OCI-M2 (cell line): ENCODE results near the gene KRTAP2-1.
"Not testable (repeated sequence)": the region's sequence is repeated elsewhere in the genome, so short reads cannot be mapped to it uniquely, and the experiment has no call there.

Source experiments
- DNase-seq: peaks from one replicate; lab custom pipeline; 2025; ENCODE audit not compliant: unreplicated experiment; lab: John Stamatoyannopoulos, UW

The KRTAP2-1 gene

DNA sequence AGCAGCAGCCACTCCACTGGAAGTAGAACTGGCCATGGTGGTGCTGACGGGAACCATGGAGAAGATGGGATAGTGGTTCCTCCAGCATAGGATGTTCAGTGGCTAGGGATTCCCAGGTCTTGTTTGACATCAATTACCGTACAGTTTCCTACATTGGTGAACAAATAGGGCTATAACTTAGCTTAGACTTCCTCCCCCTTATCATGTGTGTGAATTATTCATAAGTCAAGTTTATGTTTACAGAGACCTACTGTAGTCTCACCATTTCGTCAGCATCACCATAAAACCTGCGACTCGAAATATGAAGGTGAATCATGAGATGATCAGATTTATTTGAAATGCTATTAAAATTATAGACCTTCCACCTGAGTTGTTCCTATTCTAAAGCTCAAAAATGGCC is 11.6 kb upstream of the KRTAP2-1 start:
- DNase-seq: no peak

DNA sequence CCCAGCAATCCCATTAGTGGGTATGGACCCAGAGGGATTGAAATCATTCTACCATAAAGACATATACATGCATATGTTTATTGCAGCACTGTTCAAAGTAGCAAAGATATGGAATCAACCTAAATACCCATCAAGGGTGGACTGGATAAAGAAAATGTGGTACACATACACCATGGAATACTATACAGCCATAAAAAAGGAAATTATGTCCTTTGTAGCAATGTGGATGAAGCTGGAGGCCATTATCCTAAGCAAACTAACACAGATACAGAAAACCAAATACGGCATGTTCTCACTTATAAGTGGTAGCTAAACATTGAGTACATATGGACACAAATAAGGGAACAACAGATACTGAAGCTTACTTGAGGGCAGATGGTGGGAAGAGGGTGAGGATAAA is 10.4 kb upstream of the KRTAP2-1 start:
- no peak for DNase-seq

DNA sequence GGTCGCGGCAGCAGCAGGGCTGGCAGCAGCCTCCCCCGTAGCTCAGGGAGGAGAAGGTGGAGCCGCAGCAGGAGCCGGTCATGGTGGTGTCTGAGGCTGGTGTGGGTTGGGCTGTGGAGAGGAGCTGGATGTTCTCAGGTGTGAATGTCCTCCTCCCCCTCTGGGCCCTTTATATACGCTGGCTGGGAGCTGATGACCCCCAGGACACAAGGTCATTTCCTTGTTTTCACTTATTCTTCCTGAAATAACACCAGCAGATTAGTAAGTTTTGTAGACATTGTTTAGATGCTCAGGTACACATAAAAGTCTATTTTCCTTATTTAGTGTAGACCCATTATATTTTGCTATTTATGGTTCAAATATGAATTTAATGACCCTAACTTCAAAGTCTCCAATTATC is 8.0 kb upstream of the KRTAP2-1 start, which contains the start of gene KRTAP2-2:
TSS of gene KRTAP2-2 (minus strand) at position 101 of the 400 bp plus-strand sequence. CDS start at position 82, 19 bp downstream.
- not testable (repeated sequence) for DNase-seq

DNA sequence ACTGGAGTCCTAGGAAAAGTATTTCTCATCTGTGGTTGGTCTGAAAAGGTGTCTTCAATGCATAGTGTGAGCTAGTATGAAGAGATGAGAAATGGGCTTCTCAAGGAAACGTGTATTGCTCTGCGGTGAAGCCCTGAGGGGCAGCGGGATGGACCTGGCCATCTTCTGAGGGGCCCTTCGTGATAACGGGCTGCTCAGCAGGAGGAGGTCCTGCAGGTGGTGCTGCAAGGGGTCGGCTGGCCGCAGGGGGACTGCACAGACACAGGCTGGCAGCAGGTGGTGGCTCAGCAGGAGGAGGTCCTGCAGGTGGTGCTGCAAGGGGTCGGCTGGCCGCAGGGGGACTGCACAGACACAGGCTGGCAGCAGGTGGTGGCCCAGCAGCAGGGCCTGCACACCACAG is 7.4 kb upstream of the KRTAP2-1 start:
- not testable (repeated sequence) for DNase-seq

DNA sequence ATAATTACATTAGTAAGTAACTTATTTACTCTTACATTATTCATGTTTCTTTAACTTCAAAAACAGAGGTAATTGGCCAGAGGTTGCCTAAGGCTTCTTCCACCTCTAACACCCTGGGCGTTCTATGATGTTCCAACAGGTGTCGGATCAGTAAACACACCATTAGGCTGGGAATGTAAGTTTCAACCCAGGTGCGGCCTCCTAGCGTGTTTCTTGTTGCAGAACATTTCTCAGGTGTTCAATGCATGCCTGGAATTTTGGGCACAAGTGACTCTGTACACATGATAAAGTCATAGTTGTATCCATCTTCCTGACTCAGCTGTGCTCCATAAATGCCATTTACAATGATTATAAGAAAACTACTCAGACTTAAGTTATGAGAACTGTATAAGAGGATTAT is 6.9 kb upstream of the KRTAP2-1 start:
- DNase-seq: no peak

DNA sequence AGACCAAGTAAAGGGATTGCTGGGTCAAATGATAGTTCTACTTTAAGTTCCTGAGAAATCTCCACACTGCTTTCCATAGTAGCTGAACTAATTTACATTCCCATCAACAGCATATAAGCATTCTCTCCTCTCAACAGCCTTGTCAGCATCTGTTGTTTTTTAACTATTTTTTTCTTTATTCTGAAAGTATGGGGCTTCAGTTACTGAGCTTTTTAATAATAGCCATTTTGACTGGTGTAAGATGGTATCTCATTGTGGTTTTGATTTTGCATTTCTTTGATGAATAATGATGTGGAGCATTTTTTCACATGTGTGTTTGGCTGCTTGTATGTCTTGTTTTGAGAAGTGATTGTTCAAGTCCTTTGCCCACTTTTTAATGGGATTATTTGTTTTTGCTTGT is 5.5 kb upstream of the KRTAP2-1 start:
- no peak for DNase-seq

DNA sequence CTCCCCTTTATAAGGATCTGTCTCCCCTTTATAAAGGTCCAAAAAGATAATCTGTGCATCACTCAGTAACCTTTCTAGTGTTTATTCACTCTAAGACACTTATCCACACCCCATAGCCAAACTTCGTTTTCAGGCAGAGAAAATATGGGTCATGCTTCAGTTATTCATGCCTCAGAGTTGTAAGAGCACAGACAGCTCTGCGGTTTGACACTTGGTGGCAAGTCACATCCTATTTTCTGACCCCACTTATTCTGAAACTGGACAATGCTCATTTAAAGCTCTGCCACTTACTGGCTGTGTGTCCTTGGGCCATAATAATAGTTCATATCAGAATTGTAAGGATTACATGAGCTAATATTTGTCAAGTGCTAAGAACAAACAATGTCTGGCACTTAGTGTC is 2.0 kb upstream of the KRTAP2-1 start:
- DNase-seq: no peak

DNA sequence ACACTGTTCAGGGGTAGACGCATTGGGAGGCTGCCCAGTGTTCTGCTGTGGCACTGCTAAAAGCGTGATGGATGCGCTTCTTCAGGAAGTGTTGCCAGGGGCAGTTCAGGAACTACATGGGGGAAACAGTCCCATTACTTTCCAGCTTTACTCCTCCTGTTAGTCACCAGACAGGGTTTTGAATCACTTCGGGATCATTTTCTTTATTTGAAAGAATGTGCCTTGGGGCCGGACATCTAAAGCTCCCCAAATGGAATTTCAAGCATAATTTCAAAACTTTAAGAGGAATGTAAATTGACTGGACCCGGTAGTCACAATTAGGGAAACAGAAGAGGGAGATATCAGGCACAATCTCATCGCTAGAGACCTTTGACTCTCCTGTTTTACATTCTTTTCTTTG is 1.3 kb upstream of the KRTAP2-1 start:
- DNase-seq: no peak

DNA sequence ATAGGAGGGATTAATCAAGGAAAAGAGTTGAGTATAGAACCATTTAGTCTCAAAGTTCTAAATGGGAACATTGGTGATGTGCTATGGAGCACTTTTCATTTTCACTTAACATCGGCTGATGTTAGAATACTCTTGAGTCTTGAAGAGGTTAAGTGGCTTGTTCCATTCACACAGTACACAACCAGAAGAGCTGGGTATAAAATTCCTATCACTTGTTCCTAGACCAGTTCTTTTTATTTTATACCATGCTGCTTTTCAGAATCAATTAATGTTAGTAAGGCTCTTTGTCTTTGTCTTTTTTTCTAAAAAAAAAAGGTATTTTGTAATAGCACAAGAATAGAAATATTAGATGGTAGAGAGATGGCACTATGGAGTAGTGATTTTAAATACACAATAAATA is 4.2 kb downstream of the KRTAP2-1 start:
- DNase-seq: no peak

DNA sequence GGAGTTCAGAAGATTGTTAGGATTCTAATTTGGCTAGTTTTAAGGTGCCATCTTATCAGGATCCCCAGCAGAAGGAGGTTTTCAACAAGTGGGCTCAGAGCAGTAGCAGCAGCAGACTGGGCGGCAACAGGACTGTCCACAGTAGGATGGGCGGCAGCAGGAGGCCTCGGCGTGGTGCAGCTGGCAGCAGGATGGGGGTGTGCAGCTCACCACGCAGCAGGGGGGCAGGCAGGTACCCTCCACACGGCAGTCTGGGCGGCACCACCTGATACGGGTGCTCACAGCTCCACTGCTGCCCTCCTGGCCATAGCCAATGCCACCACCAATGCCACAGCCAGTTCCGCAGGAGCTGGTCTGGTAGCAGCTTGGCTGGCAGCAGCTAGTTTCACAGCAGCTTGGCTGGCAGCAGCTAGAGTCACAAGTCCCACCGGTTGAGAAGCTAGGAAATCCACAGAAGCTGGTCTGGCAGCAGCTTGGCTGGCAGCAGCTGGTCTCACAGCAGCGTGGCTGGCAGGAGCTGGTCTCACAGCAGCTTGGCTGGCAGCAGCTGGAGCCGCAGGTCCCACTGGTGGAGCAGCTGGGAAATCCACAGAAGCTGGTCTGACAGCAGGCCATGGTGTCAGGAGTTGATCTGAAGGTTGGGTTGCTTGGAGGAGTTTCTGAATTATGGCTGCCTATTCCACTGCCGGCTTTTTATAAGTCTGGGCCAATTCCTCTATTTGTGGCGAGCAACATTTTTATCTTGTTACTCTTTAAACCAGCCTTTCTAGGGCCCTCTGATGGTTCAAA is 6.1 kb downstream of the KRTAP2-1 start, which contains the start of gene KRTAP1-1:
TSS of gene KRTAP1-1 (minus strand) at position 668 of the 789 bp plus-strand sequence. CDS start at position 615, 53 bp downstream.
- DNase-seq: not testable (repeated sequence)

DNA sequence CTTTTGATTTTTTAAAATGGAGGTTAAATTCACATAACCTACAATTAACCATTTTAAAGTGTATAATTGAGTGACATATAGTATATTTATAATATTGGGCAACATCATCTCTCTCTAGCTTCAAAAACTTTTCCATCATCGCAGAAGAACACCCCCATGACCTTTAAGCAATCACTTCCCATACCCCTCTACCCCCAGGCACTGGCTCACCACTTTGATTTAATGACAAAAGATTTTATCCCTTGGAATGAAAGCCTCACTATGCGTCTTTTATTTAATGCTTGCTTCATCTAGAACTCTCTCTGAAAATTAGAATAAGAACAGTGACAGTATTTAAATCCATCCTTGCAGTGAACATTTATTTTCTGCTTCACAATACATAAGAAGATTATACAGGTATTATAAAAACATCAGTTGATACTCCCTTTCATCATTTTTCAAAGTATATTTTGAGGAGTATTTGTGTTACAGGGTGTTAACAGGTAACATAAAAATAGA is 9.2 kb downstream of the KRTAP2-1 start:
- no peak for DNase-seq

DNA sequence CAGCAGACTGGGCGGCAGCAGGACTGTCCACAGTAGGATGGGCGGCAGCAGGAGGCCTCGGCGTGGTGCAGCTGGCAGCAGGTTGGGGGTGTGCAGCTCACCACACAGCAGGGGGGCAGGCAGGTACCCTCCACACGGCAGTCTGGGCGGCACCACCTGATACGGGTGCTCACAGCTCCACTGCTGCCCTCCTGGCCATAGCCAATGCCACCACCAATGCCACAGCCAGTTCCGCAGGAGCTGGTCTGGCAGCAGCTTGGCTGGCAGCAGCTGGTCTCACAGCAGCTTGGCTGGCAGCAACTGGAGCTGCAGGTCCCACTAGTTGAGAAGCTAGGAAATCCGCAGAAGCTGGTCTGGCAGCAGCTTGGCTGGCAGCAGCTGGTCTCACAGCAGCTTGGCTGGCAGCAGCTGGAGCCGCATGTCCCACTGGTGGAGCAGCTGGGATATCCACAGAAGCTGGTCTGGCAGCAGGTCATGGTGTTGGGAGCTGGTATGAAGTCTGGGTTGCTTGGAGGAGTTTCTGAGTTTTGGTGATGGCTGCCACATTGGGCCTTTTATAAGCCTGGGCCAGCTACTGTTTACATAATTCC is 12.7 kb downstream of the KRTAP2-1 start, which contains the start of gene KRTAP1-3:
TSS of gene KRTAP1-3 (minus strand) at position 529 of the 590 bp plus-strand sequence. CDS start at position 476, 53 bp downstream.
- not testable (repeated sequence) for DNase-seq

DNA sequence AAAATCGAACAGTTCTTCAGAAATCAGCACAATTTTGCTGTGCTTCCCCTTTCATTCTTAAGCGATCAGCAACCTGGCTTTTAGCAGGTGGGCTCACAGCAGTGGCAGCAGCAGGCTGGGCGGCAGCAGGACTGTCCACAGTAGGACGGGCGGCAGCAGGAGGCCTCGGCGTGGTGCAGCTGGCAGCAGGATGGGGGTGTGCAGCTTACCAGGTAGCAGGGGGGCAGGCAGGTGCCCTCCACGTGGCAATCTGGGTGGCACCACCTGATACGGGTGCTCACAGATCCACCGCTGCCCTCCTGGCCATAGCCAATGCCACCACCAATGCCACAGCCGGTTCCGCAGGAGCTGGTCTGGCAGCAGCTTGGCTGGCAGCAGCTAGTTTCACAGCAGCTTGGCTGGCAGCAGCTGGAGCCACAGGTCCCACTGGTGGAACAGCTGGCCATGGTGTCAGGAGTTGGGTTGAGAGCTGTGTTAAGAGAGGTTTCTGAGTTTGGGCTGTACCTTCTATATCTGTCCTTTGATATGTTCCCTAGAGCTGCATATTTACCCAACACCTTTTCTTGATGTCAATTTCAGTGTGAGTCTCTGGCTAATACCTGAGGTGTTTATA is 17.4 kb downstream of the KRTAP2-1 start, which contains the start of gene KRTAP1-4:
TSS of gene KRTAP1-4 (minus strand) at position 563 of the 613 bp plus-strand sequence. CDS start at position 446, 117 bp downstream.
- no peak for DNase-seq

DNA sequence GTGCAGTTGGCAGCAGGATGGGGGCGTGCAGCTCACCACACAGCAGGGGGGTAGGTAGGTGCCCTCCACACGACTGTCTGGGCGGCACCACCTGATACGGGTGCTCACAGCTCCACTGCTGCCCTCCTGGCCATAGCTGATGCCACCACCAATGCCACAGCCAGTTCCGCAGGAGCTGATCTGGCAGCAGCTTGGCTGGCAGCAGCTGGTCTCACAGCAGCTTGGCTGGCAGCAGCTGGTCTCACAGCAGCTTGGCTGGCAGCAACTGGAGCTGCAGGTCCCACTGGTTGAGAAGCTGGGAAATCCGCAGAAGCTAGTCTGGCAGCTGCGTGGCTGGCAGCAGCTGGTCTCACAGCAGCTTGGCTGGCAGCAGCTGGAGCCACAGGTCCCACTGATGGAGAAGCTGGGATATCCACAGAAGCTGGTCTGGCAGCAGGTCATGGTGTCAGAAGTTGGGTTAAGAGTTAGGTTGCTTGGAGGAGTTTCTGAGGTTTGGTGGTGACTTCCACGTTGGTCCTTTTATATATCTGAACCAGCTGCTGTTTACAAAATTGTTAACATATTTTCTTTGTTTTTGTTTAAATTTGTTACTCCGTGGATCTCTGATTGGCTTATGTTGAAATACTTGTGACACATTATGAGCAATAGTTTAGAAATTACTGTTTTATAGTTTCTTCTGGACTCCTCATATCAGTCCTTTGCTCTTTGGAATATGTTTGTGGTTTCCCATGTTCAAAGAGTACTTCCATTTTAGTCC is 20.2 kb downstream of the KRTAP2-1 start, which contains the start of gene KRTAP1-5:
TSS of gene KRTAP1-5 (minus strand) at position 494 of the 757 bp plus-strand sequence. CDS start at position 441, 53 bp downstream.
- DNase-seq: no peak

DNA sequence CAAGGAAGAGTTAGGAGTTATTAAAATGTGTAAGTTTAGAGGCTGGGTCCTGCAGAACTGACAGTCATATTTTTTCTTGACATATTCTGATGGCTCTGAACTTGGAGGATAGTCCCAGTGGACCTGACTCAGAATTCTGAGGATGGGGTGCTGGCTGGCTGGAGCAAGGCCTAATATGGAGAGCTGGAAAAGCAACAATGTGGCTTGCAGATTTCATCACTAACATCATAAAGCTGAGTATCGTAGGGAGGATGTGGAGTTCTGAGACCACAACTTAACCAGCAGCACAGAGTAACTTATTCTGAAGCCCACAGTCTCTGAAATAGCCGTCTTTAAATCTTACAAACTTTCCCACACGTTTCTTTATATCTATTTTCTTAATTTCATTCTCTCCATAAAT is 22.4 kb downstream of the KRTAP2-1 start:
- DNase-seq: no peak

DNA sequence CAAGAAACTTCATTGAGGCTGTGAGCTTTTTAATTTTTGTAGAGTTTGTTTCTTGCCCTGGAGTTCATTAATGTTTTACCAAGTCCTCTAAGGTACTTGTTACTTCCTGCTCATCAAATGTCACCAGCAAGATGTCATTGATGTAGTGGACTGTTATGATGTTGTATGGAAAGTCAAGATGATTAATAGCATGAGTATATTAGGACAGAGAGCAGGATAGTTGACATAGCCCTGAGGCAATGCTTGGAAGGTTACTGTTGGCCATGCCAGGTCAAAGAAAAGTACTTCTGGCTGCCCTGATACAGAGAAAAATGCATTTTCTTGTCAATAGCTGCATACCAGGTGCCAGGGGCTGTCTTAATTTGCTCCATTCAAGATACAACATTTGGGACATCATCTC is 26.8 kb downstream of the KRTAP2-1 start:
- no peak for DNase-seq

DNA sequence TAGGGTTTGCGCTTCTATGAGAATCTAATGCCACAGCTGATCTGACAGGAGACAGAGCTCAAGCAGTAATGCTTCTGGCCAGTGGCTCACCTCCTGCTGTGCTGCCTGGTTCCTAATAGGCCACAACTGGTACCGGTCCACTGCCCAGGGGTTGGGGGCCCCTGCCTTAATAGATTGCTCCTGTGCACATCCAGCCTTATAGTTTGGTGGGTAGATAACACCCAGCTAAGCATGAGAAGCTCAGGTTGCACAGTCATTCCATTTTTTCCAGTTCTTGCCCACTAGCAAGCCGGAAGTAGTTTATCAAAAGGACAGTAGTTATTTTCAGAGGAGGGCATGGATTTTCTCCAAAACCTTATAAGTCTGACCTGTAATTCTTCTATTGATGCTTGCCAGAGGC is 27.7 kb downstream of the KRTAP2-1 start:
- no peak for DNase-seq

DNA sequence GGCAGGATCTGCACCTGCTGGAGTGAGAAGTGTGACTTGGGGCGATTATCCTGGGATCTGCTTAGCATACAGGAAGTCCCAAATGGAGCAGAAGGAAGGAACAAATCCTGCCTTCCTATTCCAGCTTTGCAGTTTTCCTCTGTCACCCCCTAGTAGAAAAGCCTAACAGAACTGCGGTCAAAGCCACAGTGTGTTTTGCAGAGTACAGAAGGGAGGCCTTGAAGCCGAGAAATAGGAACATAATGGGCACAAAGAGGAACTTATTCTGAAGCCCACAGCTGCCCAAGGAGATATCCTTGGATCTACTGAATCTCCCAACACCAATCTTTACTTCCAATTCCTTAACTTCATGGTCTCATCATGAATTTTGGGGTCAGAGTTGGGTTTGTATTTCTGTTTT is 28.6 kb downstream of the KRTAP2-1 start:
- DNase-seq: no peak

DNA sequence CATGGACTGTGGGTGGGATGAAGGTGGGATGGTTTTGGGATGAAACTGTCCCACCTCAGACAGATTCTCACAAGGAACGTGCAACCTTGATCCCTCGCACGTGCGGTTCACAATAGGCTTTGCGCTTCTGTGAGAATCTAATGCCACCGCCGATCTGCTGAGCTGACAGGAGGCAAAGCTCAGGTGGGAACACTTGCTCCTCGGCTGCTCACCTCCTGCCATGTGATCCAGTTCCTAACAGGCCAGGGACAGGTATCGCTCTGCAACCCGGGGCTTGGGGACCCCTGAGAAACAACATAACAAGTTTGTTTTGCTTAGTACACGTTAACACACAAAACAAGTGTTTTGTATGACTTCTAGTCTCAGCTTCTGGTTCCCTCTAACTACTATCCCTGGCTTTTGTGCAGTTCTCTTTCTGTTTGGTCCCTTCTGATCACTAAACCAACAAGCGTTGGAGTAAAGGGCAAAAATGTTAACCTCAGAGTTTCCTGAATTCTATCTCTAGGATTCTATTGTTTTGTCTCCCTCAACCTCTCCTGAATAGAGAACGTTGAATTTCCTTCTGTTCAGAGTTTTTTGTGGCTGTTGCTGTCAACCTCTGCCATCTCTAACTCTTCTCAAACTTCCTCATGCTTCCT is 30.4 kb downstream of the KRTAP2-1 start:
- DNase-seq: no peak

DNA sequence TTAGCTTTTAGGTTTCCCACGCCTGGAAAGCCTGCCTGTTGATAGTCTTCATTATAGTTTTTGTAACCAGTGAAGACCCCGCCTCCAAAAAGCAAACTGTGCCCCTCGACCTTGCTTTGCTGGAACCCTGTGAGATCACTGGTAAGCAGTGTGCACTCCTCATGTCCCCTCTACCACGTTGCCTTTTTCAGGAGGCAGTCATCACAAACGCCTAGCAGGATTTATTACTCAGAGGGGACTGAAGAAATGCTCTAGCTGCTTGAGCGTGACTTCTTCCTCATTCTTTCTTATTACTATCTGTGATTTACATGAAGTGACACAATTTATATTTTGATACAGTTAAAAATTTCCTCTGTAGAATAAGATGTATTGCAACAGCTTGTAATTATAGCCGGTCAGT is 31.7 kb downstream of the KRTAP2-1 start:
- DNase-seq: no peak
